HG03103 (cell line): ENCODE data around the gene MICAL3.

ENCODE experiments used
- ATAC-seq: cut with Tn5 transposase; IDR thresholded peaks from one replicate; pipeline ENCODE4 v1.9.1; 2021; ENCODE audit warnings: low read depth; ENCODE audit not compliant: unreplicated experiment

Gene MICAL3

DNA sequence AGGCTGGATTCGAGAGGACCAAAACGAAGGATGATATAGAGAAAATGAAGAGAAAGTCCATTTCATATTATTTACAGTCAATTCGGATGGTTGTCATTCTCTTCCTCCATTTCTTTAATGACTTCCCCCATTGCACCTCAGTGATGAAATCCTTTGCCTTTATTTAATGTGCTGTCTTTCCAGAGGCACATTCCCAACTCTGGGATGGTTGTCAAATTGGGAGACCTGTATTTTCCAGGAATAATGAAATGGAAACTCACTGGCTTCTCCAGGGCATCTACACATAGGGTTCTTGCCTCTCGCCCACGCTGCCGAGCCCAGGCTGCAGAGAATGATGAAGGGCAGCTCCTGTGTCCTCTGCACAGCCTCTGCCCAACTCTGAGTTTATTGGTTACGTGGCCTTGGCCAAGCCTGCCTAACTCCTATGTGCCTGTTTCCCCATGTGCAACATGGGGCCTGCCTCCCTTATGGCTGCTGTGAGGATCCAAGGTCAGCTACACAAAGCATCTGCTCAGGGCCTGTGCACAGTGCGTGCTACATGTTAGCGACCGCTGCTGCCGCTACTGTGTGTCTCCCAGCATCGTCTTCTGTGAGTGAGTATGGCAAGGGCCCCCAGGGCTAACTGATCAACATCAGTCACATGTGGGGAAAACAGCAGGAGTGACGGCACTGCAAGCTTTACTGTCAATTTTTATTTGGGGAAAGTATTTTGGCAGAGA lies 168.6 kb downstream of the MICAL3 start:
- no peak for ATAC-seq

GRCh38 chr22:17853073-17853472 lies 171.3 kb downstream of the MICAL3 start:
- no peak for ATAC-seq

- ATAC-seq: no peak
These were observed 172.6 kb downstream of the MICAL3 start for GRCh38 chr22:17851759-17852158.

DNA sequence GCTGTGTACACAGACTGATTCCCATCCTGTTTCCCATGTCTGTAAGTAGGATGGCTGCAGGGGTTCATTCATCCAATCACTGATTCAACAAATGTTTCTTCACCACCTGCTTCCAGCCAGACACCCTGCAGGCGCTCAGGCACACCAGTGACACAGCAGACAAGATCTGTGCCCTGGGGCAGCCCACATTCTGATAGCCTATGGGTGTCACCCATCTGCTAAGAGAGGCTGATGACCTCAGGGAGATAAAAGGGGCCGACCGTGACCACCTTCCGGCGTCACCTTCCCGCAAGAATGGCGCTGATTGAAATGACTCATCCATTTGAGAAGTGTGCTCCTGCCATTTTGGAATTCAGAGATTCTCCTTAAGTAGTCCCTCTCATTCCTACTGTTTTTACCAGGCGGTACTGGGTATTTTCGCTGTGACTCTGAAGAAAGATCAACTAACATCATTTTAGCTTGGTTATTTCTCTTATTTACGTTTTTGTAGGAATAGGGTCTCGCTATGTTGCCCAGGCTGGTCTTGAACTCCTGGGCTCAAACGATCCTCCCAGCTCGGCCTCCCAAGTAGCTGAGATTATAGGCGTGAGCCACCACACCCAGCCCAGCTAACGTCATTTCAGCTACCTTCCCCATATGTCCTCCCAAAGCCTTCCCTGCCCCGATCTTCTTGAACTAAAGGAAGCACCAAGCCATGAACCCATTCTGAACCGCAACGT lies 176.8 kb downstream of the MICAL3 start:
- ATAC-seq: no peak

GRCh38 chr22:17846326-17846992 lies 177.9 kb downstream of the MICAL3 start:
- no peak for ATAC-seq

GRCh38 chr22:17845790-17846189 lies 178.6 kb downstream of the MICAL3 start:
- ATAC-seq: no peak

GRCh38 chr22:17845327-17845726 lies 179.0 kb downstream of the MICAL3 start:
- no peak for ATAC-seq

GRCh38 chr22:17844150-17844549 lies 180.2 kb downstream of the MICAL3 start:
- ATAC-seq: no peak

DNA sequence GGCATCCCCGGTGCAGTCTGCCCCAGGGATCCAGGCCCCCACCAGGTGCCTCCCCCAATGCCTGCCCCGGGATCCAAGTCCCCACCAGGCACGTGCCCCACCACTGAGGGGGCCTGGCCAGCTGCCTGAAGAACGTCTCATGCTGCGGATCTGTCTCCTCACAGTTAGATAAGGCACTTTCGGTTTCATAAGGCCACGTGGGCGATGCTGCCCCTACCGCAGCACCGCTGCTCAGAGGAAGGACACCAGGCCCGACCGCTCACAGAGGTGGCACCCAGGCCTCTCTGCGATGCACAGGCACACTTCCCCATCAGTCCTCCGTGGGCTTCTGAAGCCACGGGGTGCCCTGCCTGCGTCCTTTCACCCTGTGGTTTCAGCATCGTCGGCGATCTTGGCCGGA lies 182.0 kb downstream of the MICAL3 start:
- ATAC-seq: no peak

DNA sequence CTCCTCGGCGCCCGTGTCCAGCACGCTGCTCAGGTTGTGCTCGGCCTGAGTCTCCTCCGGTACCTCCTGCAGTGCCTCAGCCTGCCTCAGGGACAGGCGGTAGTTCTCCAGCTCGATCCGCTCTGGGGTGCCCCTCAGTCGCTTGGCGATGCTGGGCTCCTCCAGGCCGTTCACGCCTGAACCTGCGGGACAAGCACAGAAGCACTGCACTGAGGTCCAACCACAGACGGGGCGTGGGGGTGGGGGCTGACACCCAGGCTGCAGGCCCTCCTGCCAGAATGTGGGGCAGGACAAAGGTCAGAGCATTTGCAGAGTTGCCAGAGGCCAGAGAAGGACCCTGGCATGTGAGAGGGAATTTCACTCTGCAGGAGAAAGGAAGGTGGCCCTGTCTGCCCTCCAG lies 182.5 kb downstream of the MICAL3 start:
- no peak for ATAC-seq

DNA sequence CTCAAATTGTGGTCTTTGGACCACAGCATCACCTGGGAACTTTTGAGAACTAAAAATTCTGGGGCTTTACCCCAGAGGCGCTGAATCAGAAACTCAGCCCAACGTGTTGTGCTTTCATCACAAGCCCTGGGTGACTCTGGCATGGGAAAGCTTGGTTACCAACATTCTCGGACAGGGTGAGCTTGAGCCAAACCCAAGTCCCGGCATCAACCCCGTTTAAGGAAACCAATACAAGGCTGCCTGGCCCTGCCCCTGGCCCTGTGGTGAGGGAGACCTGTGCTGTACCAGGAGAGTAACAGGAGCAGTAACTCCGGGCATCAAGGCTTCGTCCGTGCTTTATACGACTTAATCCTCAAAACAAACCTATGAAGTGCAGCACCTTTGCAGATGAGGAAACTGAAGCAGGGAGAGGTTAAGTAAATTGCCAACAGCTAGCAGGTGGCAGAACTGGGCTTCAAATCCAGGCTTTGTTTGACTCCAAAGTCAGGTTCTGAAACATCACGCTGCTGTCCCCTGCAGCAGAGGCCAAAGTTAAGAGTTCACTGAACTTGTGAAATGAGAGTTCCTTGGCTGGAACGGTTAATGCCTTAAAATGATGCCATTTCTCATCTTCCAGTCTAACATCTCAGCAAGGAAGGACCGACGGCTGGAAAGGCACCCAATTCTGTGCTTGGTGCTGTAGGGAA lies 186.0 kb downstream of the MICAL3 start:
- ATAC-seq: no peak

- no peak for ATAC-seq
These were observed 187.2 kb downstream of the MICAL3 start for GRCh38 chr22:17836992-17837742.

DNA sequence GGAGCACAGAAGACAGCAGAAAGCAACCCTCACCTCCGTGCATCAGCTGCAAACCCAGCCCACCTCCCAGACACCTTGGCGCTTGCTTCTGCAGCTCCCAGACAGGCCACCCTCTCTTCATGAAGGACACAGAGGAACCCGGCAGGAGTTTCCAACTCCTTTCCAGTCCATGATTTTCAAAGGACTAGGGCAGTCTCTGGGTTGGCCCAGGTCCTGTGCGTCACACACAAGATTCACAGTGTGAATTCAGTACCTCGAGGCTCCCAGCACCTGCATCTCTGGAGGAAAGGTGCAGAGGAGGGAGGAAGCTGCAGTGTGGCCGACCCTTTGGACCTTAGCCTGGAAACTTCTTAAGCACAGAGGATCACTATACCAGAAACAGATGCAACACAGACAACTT lies 189.1 kb downstream of the MICAL3 start:
- ATAC-seq: no peak

GRCh38 chr22:17833489-17833888 lies 190.9 kb downstream of the MICAL3 start:
- ATAC-seq: no peak

- ATAC-seq: no peak
These were observed 191.7 kb downstream of the MICAL3 start for GRCh38 chr22:17832665-17833064.

DNA sequence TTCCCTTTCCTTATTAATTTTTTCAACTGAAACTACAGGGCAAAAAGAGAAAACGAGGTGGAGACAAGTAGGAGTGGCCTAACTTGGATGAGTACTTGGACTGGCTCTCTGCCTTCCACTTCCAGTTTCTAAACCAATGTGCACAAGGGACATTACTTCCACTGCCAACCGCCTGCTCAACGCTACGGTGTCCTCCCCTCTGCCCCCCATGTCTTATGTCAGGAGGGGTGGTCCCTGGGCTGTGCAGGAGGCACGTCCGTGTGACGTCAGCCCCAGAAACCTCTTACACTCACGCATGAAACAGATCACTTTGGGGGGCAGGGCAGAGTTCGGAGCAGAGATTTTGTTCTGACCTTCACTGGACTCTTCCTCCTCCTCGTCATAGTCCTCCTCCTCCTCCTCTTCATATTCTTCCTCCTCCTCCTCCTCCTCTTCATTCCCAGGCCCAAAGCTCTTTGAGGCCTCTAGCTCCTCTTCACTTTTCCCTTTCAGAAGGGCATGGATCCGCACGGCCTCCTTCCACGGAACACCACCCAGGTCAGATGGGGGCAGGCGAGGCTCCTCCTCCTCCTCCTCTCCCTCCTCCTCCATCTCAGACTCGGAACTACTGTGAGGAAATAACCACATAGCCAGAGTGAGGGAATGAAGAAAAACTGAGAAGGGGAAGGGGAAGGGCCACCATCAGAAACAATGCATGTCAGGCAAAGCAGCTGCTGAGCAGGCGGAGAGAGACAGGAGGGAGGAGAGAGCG lies 192.7 kb downstream of the MICAL3 start:
- ATAC-seq: no peak

GRCh38 chr22:17830043-17830961 lies 194.1 kb downstream of the MICAL3 start:
- no peak for ATAC-seq

- ATAC-seq: no peak
These were observed 194.7 kb downstream of the MICAL3 start for GRCh38 chr22:17829695-17830042.
